H1 (cell line): ENCODE results near the gene DEFB113. TPM values are rescaled to one million over a fixed set of nuclear protein-coding genes. Genes with fewer than 3 reads are reported as not detected.

Experiments
- ASH2L ChIP-seq: fragments of 200-600, 300-600 bp; sonication (generic); IDR thresholded peaks from one replicate; pipeline ENCODE4 v1.7.1; 2017; ENCODE audit warnings: low read length
- EGR1 ChIP-seq: IDR thresholded peaks from 2 replicates; pipeline ENCODE4 v1.6.1; 2011; ENCODE audit warnings: low read depth, low read length, borderline replicate concordance
- EZH2 ChIP-seq: fragments of 200-600 bp; sonication (generic); IDR thresholded peaks from 2 replicates; pipeline ENCODE4 v1.7.1; 2012; ENCODE audit warnings: low read depth, mild to moderate bottlenecking, moderate library complexity, low read length, inconsistent platforms; ENCODE audit not compliant: severe bottlenecking
- RAD21 ChIP-seq, 2 experiments: IDR thresholded peaks in 1 of 2; conservative IDR thresholded peaks in 1 of 2; 2 replicates each; pipeline ENCODE4 v1.6.1; 2011; ENCODE audit warnings: low read depth in 2 of 2, low read length in 2 of 2, improper control_type of control experiment in 1 of 2, inconsistent platforms in 1 of 2, mild to moderate bottlenecking in 1 of 2, moderate library complexity in 1 of 2
- SP2 ChIP-seq: IDR thresholded peaks from 2 replicates; pipeline ENCODE4 v1.6.1; 2012; ENCODE audit warnings: mild to moderate bottlenecking, low read length, inconsistent platforms
- USF2 ChIP-seq: IDR thresholded peaks from 2 replicates; pipeline ENCODE4 v1.6.1; 2011; ENCODE audit warnings: low read length, improper control_type of control experiment
- YY1 ChIP-seq: IDR thresholded peaks from 2 replicates; pipeline ENCODE4 v1.6.1; 2011; ENCODE audit warnings: low read depth, mild to moderate bottlenecking, low read length
- ZNF274 ChIP-seq: IDR thresholded peaks from 2 replicates; pipeline ENCODE4 v1.7.0; 2012; ENCODE audit warnings: low read length, borderline replicate concordance; ENCODE audit errors: extremely low read depth
- polyA plus RNA-seq, 7 experiments: library from polyadenylated mRNA; depleted of rRNA in 3 of 7; stranded (reverse) in 5 of 7; unstranded in 2 of 7; fragments of >200 nt in 5 of 7; fragments of 200-250 nt in 2 of 7; gene quantifications; 1 replicate in 5 of 7; 2 replicates in 1 of 7; 4 replicates in 1 of 7; pipeline versions ENCODE4 v1.2.1 to v1.2.3, GENCODE V29; 2011 to 2013; ENCODE audit warnings: missing spikeins in 2 of 7, mixed read lengths in 2 of 7
- total RNA-seq: library from RNA; stranded (reverse); fragmentation: NEBNext Ultra II Directional; extraction: Animal tissue kit (Norgen Biotek cat#: 25700); gene quantifications from 2 replicates; pipeline ENCODE4 v1.2.1, GENCODE V29; 2021
- TF ChIP-seq, protein P1 (sequence below): fragments of 300-600 bp; sonication (generic); IDR thresholded peaks from 2 replicates; pipeline ENCODE4 v1.7.1; 2012; ENCODE audit warnings: low read length, moderate library complexity, mild to moderate bottlenecking, inconsistent platforms; ENCODE audit not compliant: insufficient replicate concordance

Gene DEFB113
- total and polyA plus RNA-seq, 2 of the 8 experiments (the other 6 are each of a cell fraction or from before 2014, with no cell fraction given), result not detected

DNA sequence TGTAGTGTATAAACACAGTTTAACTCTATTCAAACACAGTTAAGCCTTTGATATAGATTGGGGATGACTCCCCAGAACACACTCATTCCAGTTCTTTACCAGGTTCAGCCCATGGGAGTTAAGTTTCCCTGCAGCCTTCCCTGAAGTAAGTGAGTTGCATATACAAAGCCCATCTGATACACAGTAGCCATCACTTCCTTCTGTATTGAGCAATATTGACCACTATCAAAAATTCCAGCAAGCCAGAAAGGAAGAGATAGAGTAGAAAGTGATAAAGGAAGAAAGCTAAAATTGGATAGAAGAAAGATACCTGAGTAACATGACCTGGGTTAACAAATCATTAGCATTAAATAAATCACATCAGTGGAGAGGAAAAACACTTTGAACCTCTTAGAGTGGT lies 40.1 kb downstream of the DEFB113 start (continued):
- TF ChIP-seq, protein P1, sequence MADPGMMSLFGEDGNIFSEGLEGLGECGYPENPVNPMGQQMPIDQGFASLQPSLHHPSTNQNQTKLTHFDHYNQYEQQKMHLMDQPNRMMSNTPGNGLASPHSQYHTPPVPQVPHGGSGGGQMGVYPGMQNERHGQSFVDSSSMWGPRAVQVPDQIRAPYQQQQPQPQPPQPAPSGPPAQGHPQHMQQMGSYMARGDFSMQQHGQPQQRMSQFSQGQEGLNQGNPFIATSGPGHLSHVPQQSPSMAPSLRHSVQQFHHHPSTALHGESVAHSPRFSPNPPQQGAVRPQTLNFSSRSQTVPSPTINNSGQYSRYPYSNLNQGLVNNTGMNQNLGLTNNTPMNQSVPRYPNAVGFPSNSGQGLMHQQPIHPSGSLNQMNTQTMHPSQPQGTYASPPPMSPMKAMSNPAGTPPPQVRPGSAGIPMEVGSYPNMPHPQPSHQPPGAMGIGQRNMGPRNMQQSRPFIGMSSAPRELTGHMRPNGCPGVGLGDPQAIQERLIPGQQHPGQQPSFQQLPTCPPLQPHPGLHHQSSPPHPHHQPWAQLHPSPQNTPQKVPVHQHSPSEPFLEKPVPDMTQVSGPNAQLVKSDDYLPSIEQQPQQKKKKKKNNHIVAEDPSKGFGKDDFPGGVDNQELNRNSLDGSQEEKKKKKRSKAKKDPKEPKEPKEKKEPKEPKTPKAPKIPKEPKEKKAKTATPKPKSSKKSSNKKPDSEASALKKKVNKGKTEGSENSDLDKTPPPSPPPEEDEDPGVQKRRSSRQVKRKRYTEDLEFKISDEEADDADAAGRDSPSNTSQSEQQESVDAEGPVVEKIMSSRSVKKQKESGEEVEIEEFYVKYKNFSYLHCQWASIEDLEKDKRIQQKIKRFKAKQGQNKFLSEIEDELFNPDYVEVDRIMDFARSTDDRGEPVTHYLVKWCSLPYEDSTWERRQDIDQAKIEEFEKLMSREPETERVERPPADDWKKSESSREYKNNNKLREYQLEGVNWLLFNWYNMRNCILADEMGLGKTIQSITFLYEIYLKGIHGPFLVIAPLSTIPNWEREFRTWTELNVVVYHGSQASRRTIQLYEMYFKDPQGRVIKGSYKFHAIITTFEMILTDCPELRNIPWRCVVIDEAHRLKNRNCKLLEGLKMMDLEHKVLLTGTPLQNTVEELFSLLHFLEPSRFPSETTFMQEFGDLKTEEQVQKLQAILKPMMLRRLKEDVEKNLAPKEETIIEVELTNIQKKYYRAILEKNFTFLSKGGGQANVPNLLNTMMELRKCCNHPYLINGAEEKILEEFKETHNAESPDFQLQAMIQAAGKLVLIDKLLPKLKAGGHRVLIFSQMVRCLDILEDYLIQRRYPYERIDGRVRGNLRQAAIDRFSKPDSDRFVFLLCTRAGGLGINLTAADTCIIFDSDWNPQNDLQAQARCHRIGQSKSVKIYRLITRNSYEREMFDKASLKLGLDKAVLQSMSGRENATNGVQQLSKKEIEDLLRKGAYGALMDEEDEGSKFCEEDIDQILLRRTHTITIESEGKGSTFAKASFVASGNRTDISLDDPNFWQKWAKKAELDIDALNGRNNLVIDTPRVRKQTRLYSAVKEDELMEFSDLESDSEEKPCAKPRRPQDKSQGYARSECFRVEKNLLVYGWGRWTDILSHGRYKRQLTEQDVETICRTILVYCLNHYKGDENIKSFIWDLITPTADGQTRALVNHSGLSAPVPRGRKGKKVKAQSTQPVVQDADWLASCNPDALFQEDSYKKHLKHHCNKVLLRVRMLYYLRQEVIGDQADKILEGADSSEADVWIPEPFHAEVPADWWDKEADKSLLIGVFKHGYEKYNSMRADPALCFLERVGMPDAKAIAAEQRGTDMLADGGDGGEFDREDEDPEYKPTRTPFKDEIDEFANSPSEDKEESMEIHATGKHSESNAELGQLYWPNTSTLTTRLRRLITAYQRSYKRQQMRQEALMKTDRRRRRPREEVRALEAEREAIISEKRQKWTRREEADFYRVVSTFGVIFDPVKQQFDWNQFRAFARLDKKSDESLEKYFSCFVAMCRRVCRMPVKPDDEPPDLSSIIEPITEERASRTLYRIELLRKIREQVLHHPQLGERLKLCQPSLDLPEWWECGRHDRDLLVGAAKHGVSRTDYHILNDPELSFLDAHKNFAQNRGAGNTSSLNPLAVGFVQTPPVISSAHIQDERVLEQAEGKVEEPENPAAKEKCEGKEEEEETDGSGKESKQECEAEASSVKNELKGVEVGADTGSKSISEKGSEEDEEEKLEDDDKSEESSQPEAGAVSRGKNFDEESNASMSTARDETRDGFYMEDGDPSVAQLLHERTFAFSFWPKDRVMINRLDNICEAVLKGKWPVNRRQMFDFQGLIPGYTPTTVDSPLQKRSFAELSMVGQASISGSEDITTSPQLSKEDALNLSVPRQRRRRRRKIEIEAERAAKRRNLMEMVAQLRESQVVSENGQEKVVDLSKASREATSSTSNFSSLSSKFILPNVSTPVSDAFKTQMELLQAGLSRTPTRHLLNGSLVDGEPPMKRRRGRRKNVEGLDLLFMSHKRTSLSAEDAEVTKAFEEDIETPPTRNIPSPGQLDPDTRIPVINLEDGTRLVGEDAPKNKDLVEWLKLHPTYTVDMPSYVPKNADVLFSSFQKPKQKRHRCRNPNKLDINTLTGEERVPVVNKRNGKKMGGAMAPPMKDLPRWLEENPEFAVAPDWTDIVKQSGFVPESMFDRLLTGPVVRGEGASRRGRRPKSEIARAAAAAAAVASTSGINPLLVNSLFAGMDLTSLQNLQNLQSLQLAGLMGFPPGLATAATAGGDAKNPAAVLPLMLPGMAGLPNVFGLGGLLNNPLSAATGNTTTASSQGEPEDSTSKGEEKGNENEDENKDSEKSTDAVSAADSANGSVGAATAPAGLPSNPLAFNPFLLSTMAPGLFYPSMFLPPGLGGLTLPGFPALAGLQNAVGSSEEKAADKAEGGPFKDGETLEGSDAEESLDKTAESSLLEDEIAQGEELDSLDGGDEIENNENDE, result no peak
- TF ChIP-seq YY1 (no peak), ASH2L (no peak), RAD21 (IDR thresholded peaks at IDR 0.05 in 1 of 2, conservative IDR thresholded peaks at IDR 0.05 in 1 of 2; ENCODE audit: low read depth in 2 of 2, low read length in 2 of 2) (no peak), ZNF274 (no peak), SP2 (no peak), EZH2 (no peak), USF2 (no peak), EGR1 (no peak)
